ENCODE measurements around the gene AFG3L2. TPM values are rescaled to one million over a fixed set of nuclear protein-coding genes. Genes with fewer than 3 reads are reported as not detected.

The AFG3L2 gene
- total and polyA plus RNA-seq, 2 of the 8 experiments (the other 6 are each of a cell fraction or from before 2014, with no cell fraction given), result 29.7 to 84.8 TPM

DNA sequence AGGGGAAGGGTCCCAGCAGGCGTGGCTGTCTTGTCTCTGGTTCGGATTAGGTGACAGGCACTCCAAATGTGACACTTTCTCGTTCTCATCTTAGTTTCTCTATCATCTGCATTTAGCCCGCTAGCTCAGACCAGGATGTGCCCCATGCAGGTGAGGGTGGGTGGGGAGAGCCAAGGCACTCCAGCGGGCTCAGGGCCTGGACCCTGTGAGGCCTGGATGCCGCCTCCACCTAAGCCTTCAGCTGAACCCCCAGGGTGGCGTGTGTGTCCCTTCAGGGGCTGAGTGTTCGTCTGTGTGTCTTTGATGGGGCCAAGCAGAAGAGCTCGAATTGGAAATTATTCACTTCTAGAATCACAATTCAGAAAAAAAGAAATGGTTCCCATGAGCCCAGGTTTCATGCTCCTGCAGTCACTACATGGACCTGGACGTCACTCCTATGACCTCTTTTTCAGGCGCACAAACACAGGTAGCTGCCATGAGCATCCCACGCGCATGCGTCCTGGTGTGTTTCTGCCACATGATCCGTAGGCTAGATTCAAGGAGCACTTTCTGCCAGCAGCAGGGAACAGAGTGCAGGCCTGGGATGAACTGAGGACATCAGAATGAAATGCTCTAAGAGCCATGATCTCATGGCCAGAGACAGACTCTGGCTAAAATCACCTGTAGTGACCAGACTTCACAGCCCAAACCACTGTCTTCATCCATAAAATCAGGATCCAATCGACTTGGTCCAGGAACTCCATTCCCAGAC, 97.1 kb downstream of the AFG3L2 start:
- Histone ChIP-seq H3K36me3 (ENCODE audit: control insufficient read depth in 2 of 4, insufficient read depth in 4 of 4, low read length in 3 of 4) (no peaks in the 10 kb centered on the region), H3K79me1 (ENCODE audit: low read depth, low read length) (no peaks in the 10 kb centered on the region), H3K9ac (replicated peaks in 1 of 4; ENCODE audit: extremely low read depth in 1 of 4, low read depth in 3 of 4, low read length in 3 of 4) (peak overlapping the region in 2 of 4 experiments; percentile 14 to 28; a peak in 3 of 7 replicates), H3K23me2 (ENCODE audit: low read depth, low read length) (no peaks in the 10 kb centered on the region), H2BK12ac (ENCODE audit: low read depth, low read length) (peak overlapping the region; percentile 92), H2AFZ (ENCODE audit: low read length) (peak overlapping the region; percentile 68; the same call in 1 of the 2 replicates), H2BK120ac (replicated peaks; ENCODE audit: low read depth, low read length) (no peak overlapping the region), H3K27ac (ENCODE audit: low read depth, low read length) (peak overlapping the region; percentile 22; the same call in 1 of the 2 replicates), H4K5ac (ENCODE audit: insufficient read length, low read depth, low read length) (no peak overlapping the region), H4K91ac (replicated peaks; ENCODE audit: insufficient read length, low read length) (peak overlapping the region; percentile 92), H3K27me3 (replicated peaks in 1 of 4; ENCODE audit: control insufficient read depth in 3 of 4, extremely low read depth in 1 of 4, insufficient read depth in 3 of 4, low read length in 3 of 4) (no peaks in the 10 kb centered on the region), H2AK5ac (ENCODE audit: low read depth, low read length) (peak overlapping the region; percentile 10; the same call in 1 of the 2 replicates), H3K4me1 (replicated peaks in 1 of 4; ENCODE audit: control insufficient read depth in 3 of 4, insufficient read depth in 4 of 4, low read length in 3 of 4) (peaks cover 0 to 10% (median 7%) of the 10 kb centered on the region in 4 experiments; a peak in 6 of 7 replicates), H3K4me2 (ENCODE audit: insufficient read depth in 1 of 2, low read depth in 2 of 2, low read length in 2 of 2) (0 out of 4 replicates have a peak overlapping the region, but pooled peaks of 1 of the 2 experiments have one; percentile 46), H3K56ac (replicated peaks; ENCODE audit: insufficient read length, low read depth, low read length) (no peak overlapping the region), H3K14ac (ENCODE audit: insufficient read length) (no peak overlapping the region), H2BK20ac (ENCODE audit: low read length) (0 out of 2 replicates have a peak overlapping the region, but pooled peaks have one; percentile 43), H3K4me3 (ENCODE audit: extremely low read depth in 1 of 4, insufficient read depth in 2 of 4, low read depth in 3 of 4, low read length in 4 of 4) (no peak overlapping the region), H3K79me2 (ENCODE audit: control insufficient read depth in 1 of 2, insufficient read depth in 2 of 2, low read length in 2 of 2) (no peaks in the 10 kb centered on the region), H2BK15ac (ENCODE audit: low read length) (peak overlapping the region; percentile 4; the same call in 1 of the 2 replicates), H2BK5ac (ENCODE audit: low read depth, low read length) (0 out of 2 replicates have a peak overlapping the region, but pooled peaks have one; percentile 52), H3K18ac (ENCODE audit: extremely low read depth, low read length) (0 out of 2 replicates have a peak overlapping the region, but pooled peaks have one; percentile 51), H4K8ac (ENCODE audit: extremely low read depth, insufficient read depth, low read length) (peak overlapping the region; percentile 72), H4K20me1 (replicated peaks in 1 of 2; ENCODE audit: control insufficient read depth in 1 of 2, insufficient read depth in 2 of 2, low read length in 2 of 2) (no peaks in the 10 kb centered on the region), H3K23ac (ENCODE audit: insufficient read length) (no peak overlapping the region), H3K9me3 (ENCODE audit: insufficient read depth in 2 of 2, low read depth in 1 of 2, low read length in 1 of 2) (no peaks in the 10 kb centered on the region), H3K4ac (replicated peaks; ENCODE audit: insufficient read length, low read depth, low read length) (no peak overlapping the region)
- ChIA-PET CTCF (ENCODE audit: partially characterized antibody) (interaction anchor here (0.6 to 5.3 kb wide), 10 partner anchors 8 to 613 kb away, joined by 3 to 35 read pairs (median 6); no protein-coding TSS in a partner anchor), POLR2A (ENCODE audit: partially characterized antibody) (interaction anchor here (1.0 to 4.1 kb wide), 7 partner anchors 8 to 97 kb away, joined by 3 to 26 read pairs (median 4); partner anchors contain the start of gene AFG3L2)
- no peak for DNase-seq (ENCODE audit: low read depth in 1 of 2, low spot score in 2 of 2)
- WGBS, 2 experiments (ENCODE audit: extremely low coverage in 1 of 2, insufficient coverage in 1 of 2, insufficient read length in 1 of 2, insufficient replicate concordance in 2 of 2, low coverage in 1 of 2, low lambda C conversion rate in 2 of 2, missing lambda C conversion rate in 1 of 2), result 90% methylated on average over 16 of the region's 16 CpGs; no CpG with 5 or more reads in 1 of the 2 experiments
- FAIRE-seq, result no peak
- TF ChIP-seq CHD1 (IDR thresholded peaks at IDR 0.05; ENCODE audit: low read depth, low read length) (no peak), NANOG (IDR thresholded peaks at IDR 0.05; ENCODE audit: insufficient read depth, low read depth, low read length, poor library complexity, severe bottlenecking) (no peak), RXRA (IDR thresholded peaks at IDR 0.05; ENCODE audit: insufficient read depth, low read depth, low read length) (no peak), PHF8 (conservative IDR thresholded peaks at IDR 0.05; ENCODE audit: low read depth, low read length) (no peak), EGR1 (IDR thresholded peaks at IDR 0.05; ENCODE audit: borderline replicate concordance, low read depth, low read length) (no peak), RFX5 (IDR thresholded peaks at IDR 0.05; ENCODE audit: borderline replicate concordance, low read depth, low read length) (no peak), EZH2 (IDR thresholded peaks at IDR 0.05; ENCODE audit: low read depth, low read length, severe bottlenecking) (no peak), HDAC2 (IDR thresholded peaks at IDR 0.05; ENCODE audit: borderline replicate concordance in 1 of 2, low read depth in 2 of 2, low read length in 2 of 2) (no peak)
- TF ChIP-seq, protein P1, sequence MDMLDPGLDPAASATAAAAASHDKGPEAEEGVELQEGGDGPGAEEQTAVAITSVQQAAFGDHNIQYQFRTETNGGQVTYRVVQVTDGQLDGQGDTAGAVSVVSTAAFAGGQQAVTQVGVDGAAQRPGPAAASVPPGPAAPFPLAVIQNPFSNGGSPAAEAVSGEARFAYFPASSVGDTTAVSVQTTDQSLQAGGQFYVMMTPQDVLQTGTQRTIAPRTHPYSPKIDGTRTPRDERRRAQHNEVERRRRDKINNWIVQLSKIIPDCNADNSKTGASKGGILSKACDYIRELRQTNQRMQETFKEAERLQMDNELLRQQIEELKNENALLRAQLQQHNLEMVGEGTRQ (IDR thresholded peaks at IDR 0.05; ENCODE audit: low read length), result no peak

Measured in H1 (cell line).